H9 (cell line): ENCODE measurements around the gene GGPS1. TPM values are rescaled to one million over a fixed set of nuclear protein-coding genes. Genes with fewer than 3 reads are reported as not detected.

Source experiments
- DNase-seq: peaks from one replicate; pipeline ENCODE4 v3.0.0-alpha.2; 2017
- H2AFZ ChIP-seq: one replicate; pipeline ENCODE4 v1.6.1; 2013; ENCODE audit warnings: mild to moderate bottlenecking, low read length, control low read depth, moderate library complexity
- H2AK5ac ChIP-seq: 2 replicates; pipeline ENCODE4 v1.6.1; 2013; ENCODE audit warnings: low read length, control low read depth, mixed read lengths; ENCODE audit not compliant: insufficient read length
- H2BK120ac ChIP-seq: one replicate; pipeline ENCODE4 v1.6.1; 2013; ENCODE audit warnings: low read depth, mild to moderate bottlenecking, low read length, control low read depth, inconsistent platforms; ENCODE audit not compliant: poor library complexity, severe bottlenecking
- H2BK12ac ChIP-seq: 2 replicates; pipeline ENCODE4 v1.6.1; 2013; ENCODE audit warnings: low read length, control low read depth, mixed read lengths, low read depth; ENCODE audit not compliant: insufficient read length
- H2BK15ac ChIP-seq: 2 replicates; pipeline ENCODE4 v1.6.1; 2013; ENCODE audit warnings: low read depth, low read length, control low read depth
- H2BK20ac ChIP-seq: one replicate; pipeline ENCODE4 v1.6.1; 2013; ENCODE audit warnings: low read depth, mild to moderate bottlenecking, low read length, control low read depth, inconsistent platforms; ENCODE audit not compliant: poor library complexity, severe bottlenecking
- H2BK5ac ChIP-seq: 2 replicates; pipeline ENCODE4 v1.6.1; 2013; ENCODE audit warnings: low read length, control low read depth, mixed read lengths; ENCODE audit not compliant: insufficient read length
- H3K14ac ChIP-seq: 2 replicates; pipeline ENCODE4 v1.6.1; 2013; ENCODE audit warnings: low read length, control low read depth; ENCODE audit not compliant: insufficient read depth
- H3K18ac ChIP-seq: 2 replicates; pipeline ENCODE4 v1.6.1; 2013; ENCODE audit warnings: low read depth, mild to moderate bottlenecking, mixed read lengths, low read length, control low read depth; ENCODE audit not compliant: insufficient read length
- H3K23ac ChIP-seq: 2 replicates; pipeline ENCODE4 v1.6.1; 2013; ENCODE audit warnings: low read length, control low read depth, mixed read lengths, low read depth; ENCODE audit not compliant: insufficient read length
- H3K23me2 ChIP-seq: 2 replicates; pipeline ENCODE4 v1.6.1; 2013; ENCODE audit warnings: low read depth, mild to moderate bottlenecking, mixed read lengths, low read length, control low read depth; ENCODE audit not compliant: insufficient read length, poor library complexity, severe bottlenecking
- H3K27ac ChIP-seq: 2 replicates; pipeline ENCODE4 v1.5.1; 2013; ENCODE audit warnings: low read length, control low read depth, mixed read lengths, low read depth; ENCODE audit not compliant: insufficient read length
- H3K27me3 ChIP-seq: 2 replicates; pipeline ENCODE4 v1.6.1; 2013; ENCODE audit warnings: low read length, control low read depth, inconsistent platforms; ENCODE audit not compliant: insufficient read depth
- H3K4ac ChIP-seq: 2 replicates; pipeline ENCODE4 v1.6.1; 2013; ENCODE audit warnings: low read depth, mild to moderate bottlenecking, control low read depth, inconsistent platforms, low read length, moderate library complexity
- H3K4me1 ChIP-seq: 2 replicates; pipeline ENCODE4 v1.6.1; 2013; ENCODE audit warnings: low read length, control low read depth, inconsistent platforms; ENCODE audit not compliant: insufficient read depth
- H3K4me2 ChIP-seq: 2 replicates; pipeline ENCODE4 v1.6.1; 2013; ENCODE audit warnings: low read length, control low read depth, mixed read lengths; ENCODE audit not compliant: insufficient read length, insufficient read depth
- H3K56ac ChIP-seq: 2 replicates; pipeline ENCODE4 v1.6.1; 2013; ENCODE audit warnings: low read depth, mild to moderate bottlenecking, mixed read lengths, low read length, control low read depth; ENCODE audit not compliant: insufficient read length
- H3K79me1 ChIP-seq: 2 replicates; pipeline ENCODE4 v1.6.1; 2013; ENCODE audit warnings: low read depth, mild to moderate bottlenecking, moderate library complexity, low read length, control low read depth, inconsistent platforms; ENCODE audit not compliant: insufficient read depth, poor library complexity, severe bottlenecking
- H3K79me2 ChIP-seq: 2 replicates; pipeline ENCODE4 v1.6.1; 2013; ENCODE audit warnings: low read length, control low read depth, inconsistent platforms; ENCODE audit not compliant: insufficient read depth
- H3K9ac ChIP-seq: 2 replicates; pipeline ENCODE4 v1.6.1; 2013; ENCODE audit warnings: low read length, control low read depth, mixed read lengths; ENCODE audit not compliant: insufficient read length; ENCODE audit errors: extremely low read depth
- H3K9me3 ChIP-seq: one replicate; pipeline ENCODE4 v1.6.1; 2013; ENCODE audit warnings: low read depth, low read length, inconsistent platforms; ENCODE audit not compliant: control insufficient read depth
- H3T11ph ChIP-seq: one replicate; pipeline ENCODE4 v1.6.1; 2013; ENCODE audit warnings: mild to moderate bottlenecking, low read length, control low read depth, inconsistent platforms
- H4K20me1 ChIP-seq: one replicate; pipeline ENCODE4 v1.6.1; 2013; ENCODE audit not compliant: control insufficient read depth, insufficient read length, insufficient read depth
- H4K5ac ChIP-seq: 2 replicates; pipeline ENCODE4 v1.6.1; 2013; ENCODE audit warnings: low read depth, mild to moderate bottlenecking, mixed read lengths, low read length, control low read depth; ENCODE audit not compliant: insufficient read length
- H4K8ac ChIP-seq: replicated peaks from 2 replicates; pipeline ENCODE4 v1.6.1; 2013; ENCODE audit warnings: low read length, control low read depth, mixed read lengths, low read depth; ENCODE audit not compliant: insufficient read length
- H4K91ac ChIP-seq: 2 replicates; pipeline ENCODE4 v1.6.1; 2013; ENCODE audit warnings: low read depth, mild to moderate bottlenecking, moderate library complexity, mixed read lengths, low read length, control low read depth; ENCODE audit not compliant: insufficient read length
- H3K27ac Mint-ChIP-seq, 3 experiments: 2 replicates in 2 of 3; 3 replicates in 1 of 3; pipeline ENCODE4 v1.8.0; 2020 to 2021; ENCODE audit warnings: mixed read lengths in 3 of 3, mild to moderate bottlenecking in 1 of 3, moderate library complexity in 1 of 3
- H3K27me3 Mint-ChIP-seq: 2 replicates; pipeline ENCODE4 v1.8.0; 2021; ENCODE audit warnings: low read depth, mild to moderate bottlenecking, moderate library complexity, mixed read lengths
- H3K36me3 Mint-ChIP-seq, 3 experiments: 2 replicates in 2 of 3; 3 replicates in 1 of 3; pipeline ENCODE4 v1.8.0; 2020 to 2021; ENCODE audit warnings: low read depth in 3 of 3, mixed read lengths in 3 of 3; ENCODE audit not compliant: insufficient read depth in 1 of 3
- H3K4me1 Mint-ChIP-seq, 2 experiments: 2 replicates each; pipeline ENCODE4 v1.8.0; 2020; ENCODE audit warnings: mixed read lengths in 2 of 2
- H3K4me3 Mint-ChIP-seq, 2 experiments: 2 replicates in 1 of 2; 3 replicates in 1 of 2; pipeline ENCODE4 v1.8.0; 2020 to 2021; ENCODE audit warnings: mild to moderate bottlenecking in 2 of 2, mixed read lengths in 2 of 2, moderate library complexity in 1 of 2
- H3K9me3 Mint-ChIP-seq, 2 experiments: 2 replicates in 1 of 2; 3 replicates in 1 of 2; pipeline ENCODE4 v1.8.0; 2020; ENCODE audit warnings: mild to moderate bottlenecking in 2 of 2, mixed read lengths in 2 of 2, moderate library complexity in 1 of 2
- WGBS: extraction: QIAGEN DNeasy Blood & Tissue Kit; methylation state at CpG from one replicate; pipeline ENCODE4 v1.1.7; 2013; ENCODE audit warnings: missing lambda C conversion rate, low lambda C conversion rate, mixed read lengths; ENCODE audit not compliant: insufficient read length; ENCODE audit errors: extremely low coverage; 5-methylcytosine and 5-hydroxymethylcytosine counted together
- total RNA-seq: library from RNA; stranded (reverse); gene quantifications from 2 replicates; pipeline ENCODE4 v1.2.1, GENCODE V29; 2021
- TF ChIP-seq, protein P1 (sequence below): fragments of 200-600 bp; sonication (generic); conservative IDR thresholded peaks from 3 replicates; pipeline ENCODE4 v1.8.0; 2021; ENCODE audit warnings: antibody characterized with exemption, mild to moderate bottlenecking

The GGPS1 gene
- total RNA-seq, 1 experiment from 2014 or later: 44.7 TPM

DNA sequence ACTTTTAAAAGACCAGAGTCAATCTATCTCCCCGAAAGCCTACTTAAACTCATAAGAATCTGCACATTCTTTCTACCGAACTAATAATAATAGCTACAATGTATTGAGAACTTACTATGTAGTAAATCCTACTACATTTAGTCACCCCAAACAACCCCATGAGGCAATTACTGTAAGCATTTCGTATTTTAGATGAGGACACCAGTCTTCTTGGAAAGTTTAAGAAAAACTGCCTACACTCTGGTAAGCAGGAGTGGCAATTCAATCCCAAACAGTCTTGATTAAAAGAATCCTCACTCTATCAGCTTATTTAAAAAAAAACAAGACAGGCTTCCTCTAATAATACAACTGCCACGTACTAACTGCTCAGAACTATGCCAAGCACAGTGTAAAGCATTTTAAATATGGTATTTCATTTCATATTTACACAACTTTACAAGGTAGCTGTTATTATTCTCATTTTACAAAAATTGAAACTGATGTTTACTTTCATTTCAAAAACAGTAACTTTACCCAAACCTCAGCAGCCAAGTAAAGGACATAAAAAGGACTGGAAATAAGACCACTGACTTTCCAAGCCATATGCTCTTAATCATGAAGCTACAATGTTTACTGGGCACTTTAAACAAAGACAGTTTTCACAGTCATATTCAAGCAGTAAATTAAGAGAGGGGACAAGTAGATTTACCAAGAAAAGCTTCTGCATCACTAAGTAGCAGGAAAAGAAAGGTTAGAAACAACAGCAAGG, 14.3 kb upstream of the GGPS1 start:
- no CpG with 5 or more reads among the region's 4 CpGs for WGBS
- H3K4me2 ChIP-seq: no peak overlapping the region
- no peaks in the 10 kb centered on the region for H4K20me1 ChIP-seq
- H2BK120ac ChIP-seq: no peak overlapping the region
- H3K18ac ChIP-seq: no peak overlapping the region
- H3K4ac ChIP-seq: no peak overlapping the region
- H2BK5ac ChIP-seq: no peak overlapping the region
- no peak overlapping the region for H2BK20ac ChIP-seq
- no peak overlapping the region for H4K5ac ChIP-seq
- no peak overlapping the region for H4K8ac ChIP-seq
- no peaks in the 10 kb centered on the region for H3K9me3 ChIP-seq
- no peak overlapping the region for H3K14ac ChIP-seq
- Mint-ChIP-seq H3K9me3 (peaks cover 2 to 3% of the 10 kb centered on the region in 2 experiments; a peak in 3 of 5 replicates), H3K36me3 (peaks cover 29 to 39% (median 30%) of the 10 kb centered on the region in 3 experiments), H3K27me3 (no peaks in the 10 kb centered on the region), H3K4me1 (peaks cover 4 to 5% of the 10 kb centered on the region in 2 experiments; a peak in 3 of 4 replicates), H3K4me3 (no peak overlapping the region), H3K27ac (peak overlapping the region in 1 of 3 experiments; percentile 22; a peak in 3 of 7 replicates)
- no peak overlapping the region for H2AK5ac ChIP-seq
- no peak overlapping the region for H3K27ac ChIP-seq
- H3K56ac ChIP-seq: no peak overlapping the region
- no peak overlapping the region for H4K91ac ChIP-seq
- no peaks in the 10 kb centered on the region for H3K27me3 ChIP-seq
- H3K23ac ChIP-seq: no peak overlapping the region
- no peak overlapping the region for H2BK12ac ChIP-seq
- H3K79me1 ChIP-seq: peaks cover 11% of the 10 kb centered on the region
- no peak overlapping the region for H2AFZ ChIP-seq
- no peak overlapping the region for H3T11ph ChIP-seq
- no peak overlapping the region for H2BK15ac ChIP-seq
- H3K4me1 ChIP-seq: no peaks in the 10 kb centered on the region
- no peaks in the 10 kb centered on the region for H3K23me2 ChIP-seq
- TF ChIP-seq, protein P1, sequence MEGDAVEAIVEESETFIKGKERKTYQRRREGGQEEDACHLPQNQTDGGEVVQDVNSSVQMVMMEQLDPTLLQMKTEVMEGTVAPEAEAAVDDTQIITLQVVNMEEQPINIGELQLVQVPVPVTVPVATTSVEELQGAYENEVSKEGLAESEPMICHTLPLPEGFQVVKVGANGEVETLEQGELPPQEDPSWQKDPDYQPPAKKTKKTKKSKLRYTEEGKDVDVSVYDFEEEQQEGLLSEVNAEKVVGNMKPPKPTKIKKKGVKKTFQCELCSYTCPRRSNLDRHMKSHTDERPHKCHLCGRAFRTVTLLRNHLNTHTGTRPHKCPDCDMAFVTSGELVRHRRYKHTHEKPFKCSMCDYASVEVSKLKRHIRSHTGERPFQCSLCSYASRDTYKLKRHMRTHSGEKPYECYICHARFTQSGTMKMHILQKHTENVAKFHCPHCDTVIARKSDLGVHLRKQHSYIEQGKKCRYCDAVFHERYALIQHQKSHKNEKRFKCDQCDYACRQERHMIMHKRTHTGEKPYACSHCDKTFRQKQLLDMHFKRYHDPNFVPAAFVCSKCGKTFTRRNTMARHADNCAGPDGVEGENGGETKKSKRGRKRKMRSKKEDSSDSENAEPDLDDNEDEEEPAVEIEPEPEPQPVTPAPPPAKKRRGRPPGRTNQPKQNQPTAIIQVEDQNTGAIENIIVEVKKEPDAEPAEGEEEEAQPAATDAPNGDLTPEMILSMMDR: no peak
- H3K9ac ChIP-seq: no peak overlapping the region
- DNase-seq: no peak
- H3K79me2 ChIP-seq: peaks cover 40% of the 10 kb centered on the region; the same call in 1 of the 2 replicates
